A204.1 (cell line): ENCODE measurements around the gene HJV.

Experiments
- FAIRE-seq: peaks from 2 replicates; lab custom pipeline; 2012; peaks lifted over from hg19 to GRCh38; lab: Jason Lieb, UNC

Gene HJV

DNA sequence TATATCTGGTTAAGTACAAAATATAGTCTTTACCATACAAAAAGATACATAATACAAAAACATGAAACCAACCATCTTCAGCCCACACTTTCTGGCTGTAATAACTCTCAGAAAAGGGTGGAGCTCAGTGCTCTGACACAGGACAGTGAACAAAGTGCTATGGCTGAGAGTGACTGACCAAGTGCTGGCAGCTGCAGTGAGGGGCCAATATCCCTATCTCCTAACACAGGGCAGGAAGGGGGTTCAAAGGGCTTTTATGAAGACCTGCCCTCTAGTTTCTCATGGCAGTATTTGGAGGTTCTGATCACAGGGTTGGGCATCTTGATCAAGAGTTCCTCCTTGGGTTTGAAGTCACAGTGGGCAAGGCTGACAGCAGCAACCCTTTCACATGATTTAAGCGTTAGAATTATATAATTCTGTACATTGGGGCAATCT lies 29.0 kb downstream of the HJV start:
- no peak for FAIRE-seq

DNA sequence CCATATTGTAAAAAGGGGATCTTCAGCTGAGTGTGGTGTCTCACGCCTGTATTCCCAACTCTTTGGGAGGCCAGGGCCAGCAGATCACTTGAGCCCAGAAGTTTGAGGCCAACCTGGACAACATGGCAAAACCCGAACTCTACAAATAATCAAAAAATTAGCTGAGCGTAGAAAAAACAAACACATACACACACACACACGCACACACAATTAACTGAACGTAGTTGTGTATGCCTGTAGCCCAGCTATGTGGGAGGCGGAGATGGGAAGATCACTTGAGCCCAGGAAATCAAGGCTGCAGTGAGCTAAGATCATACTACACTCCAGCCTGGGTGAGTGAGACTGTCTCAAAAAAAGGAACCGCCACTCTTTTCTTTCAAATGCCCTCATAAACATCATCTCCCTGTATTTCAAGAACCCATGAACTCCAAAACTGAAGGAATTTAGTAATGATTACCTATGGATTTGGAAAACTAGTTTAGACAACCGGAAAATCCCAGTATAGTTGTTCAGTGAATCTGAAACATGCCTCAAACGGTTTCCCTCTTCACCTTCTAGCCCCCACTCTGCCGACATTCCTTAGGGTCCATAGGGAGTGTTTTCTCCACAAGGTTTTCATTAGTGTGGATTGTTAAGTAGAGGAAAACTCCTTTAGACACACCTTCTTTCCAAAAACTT lies 29.7 kb downstream of the HJV start:
- no peak for FAIRE-seq

GRCh38 chr1:145990249-145990855 lies 31.2 kb downstream of the HJV start:
- no peak for FAIRE-seq

DNA sequence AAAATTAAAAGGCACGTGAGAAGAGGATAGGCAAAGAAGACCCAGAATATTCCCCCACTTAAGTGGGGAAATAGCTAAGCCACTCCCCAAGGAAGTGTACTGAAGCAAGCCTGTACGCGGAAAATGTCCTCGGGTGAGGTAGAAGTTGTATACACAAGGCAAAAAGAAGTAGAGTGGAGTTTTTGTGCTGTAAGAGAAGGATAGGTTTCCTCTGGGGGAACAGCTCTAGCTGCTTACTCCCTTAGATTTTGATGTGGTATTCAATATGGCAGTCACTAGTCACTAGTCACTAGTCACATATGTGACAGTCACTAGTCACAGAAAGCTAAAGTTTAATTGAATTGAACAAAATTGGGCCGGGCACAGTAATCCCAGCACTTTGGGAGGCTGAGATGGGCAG lies 32.8 kb downstream of the HJV start:
- no peak for FAIRE-seq

DNA sequence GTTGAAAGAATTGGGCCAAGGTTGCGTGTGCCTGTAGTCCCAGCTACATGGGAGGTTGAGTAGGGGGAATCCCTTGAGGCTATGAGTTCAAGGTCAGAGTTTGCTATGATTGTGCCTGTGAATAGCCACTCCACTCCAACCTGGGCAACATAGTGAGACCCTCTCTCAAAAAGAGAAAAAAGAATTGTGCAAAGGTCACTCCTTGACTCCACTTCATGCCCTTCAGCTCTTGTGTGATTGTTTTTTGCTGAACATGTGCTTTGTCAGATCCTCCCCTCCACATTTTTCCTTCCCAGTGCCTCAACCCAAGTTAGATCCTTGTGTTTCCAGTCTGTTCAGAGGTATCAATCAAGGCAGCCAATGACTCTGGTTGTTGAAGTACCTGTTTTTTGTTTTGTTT lies 33.6 kb downstream of the HJV start:
- no peak for FAIRE-seq

GRCh38 chr1:145986551-145986950 lies 35.0 kb downstream of the HJV start:
- no peak for FAIRE-seq

DNA sequence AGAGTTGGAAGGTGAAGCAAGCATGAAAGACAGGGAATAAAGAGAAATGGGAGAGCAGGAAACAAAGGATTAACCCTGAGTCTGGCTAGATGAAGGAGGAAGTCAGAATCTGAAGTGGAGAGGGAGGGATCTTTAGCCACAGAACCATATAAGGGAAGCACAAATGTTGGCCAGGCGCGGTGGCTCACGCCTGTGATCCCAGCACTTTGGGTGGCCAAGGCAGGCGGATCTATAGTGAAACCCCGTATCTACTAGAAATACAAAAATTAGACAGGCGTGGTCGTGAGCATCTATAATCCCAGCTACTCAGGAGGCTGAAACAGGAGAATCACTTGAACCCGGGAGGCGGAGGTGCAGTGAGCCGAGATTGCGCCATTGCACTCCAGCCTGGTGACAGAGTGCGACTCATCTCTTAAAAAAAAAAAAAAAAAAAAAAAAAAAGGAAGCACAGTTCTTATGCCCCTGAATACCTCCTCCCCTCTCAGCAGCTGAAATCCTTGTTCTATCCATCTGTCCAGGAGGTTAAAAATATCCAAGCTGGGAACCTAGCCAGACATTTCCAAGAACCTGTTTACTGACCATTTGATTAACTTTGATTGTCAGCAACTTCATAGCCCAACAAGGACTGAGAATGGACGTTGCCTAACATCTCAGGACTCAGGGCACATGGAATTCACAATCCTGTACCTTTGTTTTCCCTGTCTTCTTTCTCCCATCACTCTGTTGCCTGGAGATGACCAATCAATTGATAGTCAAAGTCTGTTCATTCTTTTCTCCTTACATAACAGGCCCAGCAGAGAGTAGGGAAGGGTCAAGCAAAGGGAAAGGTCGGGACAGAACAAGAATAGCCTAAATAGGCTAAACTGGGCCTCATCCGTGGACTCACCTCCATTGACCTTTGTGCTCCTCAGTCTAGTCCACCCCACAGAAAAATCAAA lies 35.8 kb downstream of the HJV start:
- no peak for FAIRE-seq

GRCh38 chr1:145985129-145985501 lies 36.4 kb downstream of the HJV start:
- no peak for FAIRE-seq

GRCh38 chr1:145983960-145984830 lies 37.3 kb downstream of the HJV start:
- no peak for FAIRE-seq

DNA sequence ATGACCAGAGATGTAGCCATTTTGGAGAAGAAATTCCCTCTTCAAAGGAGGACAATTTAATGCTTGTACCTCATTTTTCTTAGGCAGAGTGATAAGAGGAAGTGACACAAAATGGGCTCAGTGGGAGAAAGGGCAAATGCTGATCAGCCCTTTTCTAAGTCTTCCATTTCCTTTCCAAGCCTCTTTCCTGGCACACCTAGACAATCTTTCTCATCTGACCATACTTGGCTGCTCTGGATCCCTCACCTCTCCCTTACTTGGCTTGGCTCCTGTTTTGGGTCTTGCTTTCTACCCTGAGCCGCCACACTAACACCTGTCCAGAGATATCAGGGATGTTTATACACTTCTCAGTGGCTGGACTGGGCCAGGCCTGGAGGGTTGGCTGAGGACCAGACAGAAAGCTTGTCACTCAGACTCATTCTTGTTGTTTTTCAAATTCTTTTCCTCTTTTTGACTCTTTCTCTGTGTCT lies 38.3 kb downstream of the HJV start:
- FAIRE-seq: no peak

DNA sequence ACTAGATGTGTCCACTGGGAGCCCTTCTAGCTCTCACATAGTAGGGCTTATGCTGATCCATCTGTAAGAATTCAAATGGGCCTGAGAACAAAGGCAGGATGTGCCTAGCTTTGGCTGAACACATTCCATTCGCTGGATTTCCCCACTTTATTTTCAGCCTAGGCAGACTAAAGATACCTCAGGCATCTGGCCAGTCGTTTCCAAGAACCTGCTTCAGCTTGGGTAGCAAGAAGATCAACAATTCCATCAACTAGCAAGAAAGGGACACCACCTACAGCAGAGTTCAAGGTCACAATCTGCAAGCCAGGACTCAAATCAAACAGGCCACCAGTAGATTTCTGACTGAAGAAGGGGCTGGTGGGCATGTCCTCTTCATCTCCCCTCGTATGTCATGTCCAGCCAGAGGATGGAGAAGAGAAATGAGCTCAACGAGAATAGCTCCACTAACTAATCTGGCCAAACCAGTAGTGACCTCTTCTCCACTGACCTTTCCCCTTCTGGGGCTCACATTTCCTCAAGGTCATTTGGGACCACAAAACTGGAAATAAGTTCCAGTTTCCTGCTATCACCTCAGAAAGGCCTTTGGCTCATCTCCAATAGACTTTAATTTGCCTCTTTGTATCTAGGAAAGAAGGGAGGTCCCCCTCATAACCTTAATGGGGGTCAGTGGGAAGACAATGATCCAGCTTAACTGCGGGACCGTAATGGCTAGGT lies 39.4 kb downstream of the HJV start:
- FAIRE-seq: no peak

GRCh38 chr1:145980457-145980994 lies 41.0 kb downstream of the HJV start:
- no peak for FAIRE-seq

GRCh38 chr1:145979746-145980456 lies 41.6 kb downstream of the HJV start:
- no peak for FAIRE-seq

GRCh38 chr1:145978854-145979745 lies 42.4 kb downstream of the HJV start:
- no peak for FAIRE-seq

- no peak for FAIRE-seq
These were observed 43.1 kb downstream of the HJV start for GRCh38 chr1:145978471-145978853.

GRCh38 chr1:145977486-145978470 lies 43.8 kb downstream of the HJV start:
- no peak for FAIRE-seq

DNA sequence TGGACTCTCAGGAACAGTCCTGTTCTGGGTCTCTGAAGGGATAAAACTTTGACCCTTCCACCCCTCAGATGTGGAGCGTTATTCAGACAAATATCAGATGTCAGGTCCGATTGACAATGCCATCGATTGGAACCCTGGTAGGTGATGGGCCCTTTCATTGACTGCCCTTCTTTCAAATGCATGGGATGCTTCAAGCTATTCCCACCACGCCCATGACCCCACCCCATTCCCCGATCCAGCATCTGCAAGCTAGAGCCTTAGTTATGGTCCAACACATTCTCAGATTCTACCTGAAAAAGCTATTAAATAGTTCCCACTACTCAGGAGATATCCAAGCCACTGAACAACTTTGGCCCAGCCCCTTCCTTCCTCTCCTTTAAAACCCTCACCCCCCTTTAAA lies 44.5 kb downstream of the HJV start:
- FAIRE-seq: no peak

- no peak for FAIRE-seq
These were observed 46.3 kb downstream of the HJV start for GRCh38 chr1:145975216-145975615.
